Calu3 (cell line): Measurements from ENCODE around the gene NGFR. TPM values are rescaled to one million over a fixed set of nuclear protein-coding genes. Genes with fewer than 3 reads are reported as not detected.

Experiments used
- BruUV-seq: library from RNA; stranded (reverse); fragments of 400-500 nt; replicated peaks from 2 replicates; lab custom pipeline; 2021; lab: Mats Ljungman, UMichigan
- CTCF ChIA-PET: fragments of 300-600 bp; sonication (Branson Sonifier 250); formaldehyde crosslinking; loops from one replicate; lab custom pipeline; 2022; ENCODE audit warnings: antibody characterized with exemption; lab: Charles Lee
- DNase-seq: peaks from one replicate; pipeline ENCODE4 v3.0.0; 2022
- H3K27ac Mint-ChIP-seq: one replicate; pipeline ENCODE4 v1.8.0; 2022; ENCODE audit warnings: mixed read lengths; ENCODE audit not compliant: unreplicated experiment
- H3K27me3 Mint-ChIP-seq: one replicate; pipeline ENCODE4 v1.8.0; 2022; ENCODE audit warnings: mixed read lengths; ENCODE audit not compliant: unreplicated experiment
- H3K36me3 Mint-ChIP-seq: one replicate; pipeline ENCODE4 v1.8.0; 2022; ENCODE audit warnings: mild to moderate bottlenecking, moderate library complexity, mixed read lengths; ENCODE audit not compliant: insufficient read depth, unreplicated experiment
- H3K4me1 Mint-ChIP-seq: one replicate; pipeline ENCODE4 v1.8.0; 2022; ENCODE audit warnings: mild to moderate bottlenecking, low read depth, mixed read lengths; ENCODE audit not compliant: unreplicated experiment
- H3K4me3 Mint-ChIP-seq: one replicate; pipeline ENCODE4 v1.8.0; 2022; ENCODE audit warnings: mild to moderate bottlenecking, low read depth, moderate library complexity, mixed read lengths; ENCODE audit not compliant: unreplicated experiment
- H3K9me3 Mint-ChIP-seq: one replicate; pipeline ENCODE4 v1.8.0; 2022; ENCODE audit warnings: low read depth, mixed read lengths; ENCODE audit not compliant: unreplicated experiment
- intact Hi-C: fragments of 100-400 bp; cut with micrococcal nuclease; formaldehyde crosslinking; loops from one replicate; pipeline ENCODE4 v1.10.0; 2022; ENCODE audit not compliant: unreplicated experiment
- total RNA-seq: library from RNA; stranded (reverse); gene quantifications from 2 replicates; pipeline ENCODE4 v1.2.3, GENCODE V29; 2022
- TF ChIP-seq, protein P1 (sequence below): fragments of 200-600 bp; IDR thresholded peaks from one replicate; pipeline ENCODE4 v1.8.0; 2022; ENCODE audit warnings: antibody characterized with exemption; ENCODE audit not compliant: unreplicated experiment

The NGFR gene
- total RNA-seq, 1 experiment from 2014 or later: 0.66 TPM

DNA sequence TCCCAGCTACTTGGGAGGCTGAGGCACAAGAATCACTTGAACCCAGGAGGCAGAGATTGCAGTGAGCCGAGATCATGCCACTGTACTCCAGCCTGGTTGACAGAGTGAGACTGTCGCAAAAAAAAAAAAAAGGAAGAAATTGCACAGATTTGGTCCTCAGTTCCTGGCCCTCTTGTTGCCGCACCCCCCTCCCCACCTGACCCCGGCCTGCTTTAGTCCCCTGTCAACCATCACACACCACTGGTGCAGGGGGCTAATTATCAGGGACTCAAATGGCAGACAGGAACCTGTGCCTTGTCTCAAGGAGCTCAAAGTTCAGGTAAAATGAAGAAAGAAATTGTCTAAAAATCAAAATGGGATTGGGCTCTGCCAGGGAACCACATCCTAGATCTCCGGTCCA lies 28.1 kb downstream of the NGFR start:
- no peak for DNase-seq
- Mint-ChIP-seq H3K36me3 (no peaks in the 10 kb centered on the region), H3K27me3 (peaks cover 74% of the 10 kb centered on the region), H3K9me3 (no peaks in the 10 kb centered on the region), H3K27ac (no peak overlapping the region), H3K4me1 (no peaks in the 10 kb centered on the region), H3K4me3 (no peak overlapping the region)
- BruUV-seq: no TSS peak
- CTCF ChIA-PET: interaction anchor here (0.5 to 1.8 kb wide), 5 partner anchors 8 to 423 kb away, joined by 3 to 11 read pairs (median 3); no protein-coding TSS in a partner anchor
- intact Hi-C loops: no loop called here
- TF ChIP-seq, protein P1, sequence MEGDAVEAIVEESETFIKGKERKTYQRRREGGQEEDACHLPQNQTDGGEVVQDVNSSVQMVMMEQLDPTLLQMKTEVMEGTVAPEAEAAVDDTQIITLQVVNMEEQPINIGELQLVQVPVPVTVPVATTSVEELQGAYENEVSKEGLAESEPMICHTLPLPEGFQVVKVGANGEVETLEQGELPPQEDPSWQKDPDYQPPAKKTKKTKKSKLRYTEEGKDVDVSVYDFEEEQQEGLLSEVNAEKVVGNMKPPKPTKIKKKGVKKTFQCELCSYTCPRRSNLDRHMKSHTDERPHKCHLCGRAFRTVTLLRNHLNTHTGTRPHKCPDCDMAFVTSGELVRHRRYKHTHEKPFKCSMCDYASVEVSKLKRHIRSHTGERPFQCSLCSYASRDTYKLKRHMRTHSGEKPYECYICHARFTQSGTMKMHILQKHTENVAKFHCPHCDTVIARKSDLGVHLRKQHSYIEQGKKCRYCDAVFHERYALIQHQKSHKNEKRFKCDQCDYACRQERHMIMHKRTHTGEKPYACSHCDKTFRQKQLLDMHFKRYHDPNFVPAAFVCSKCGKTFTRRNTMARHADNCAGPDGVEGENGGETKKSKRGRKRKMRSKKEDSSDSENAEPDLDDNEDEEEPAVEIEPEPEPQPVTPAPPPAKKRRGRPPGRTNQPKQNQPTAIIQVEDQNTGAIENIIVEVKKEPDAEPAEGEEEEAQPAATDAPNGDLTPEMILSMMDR: no peak

DNA sequence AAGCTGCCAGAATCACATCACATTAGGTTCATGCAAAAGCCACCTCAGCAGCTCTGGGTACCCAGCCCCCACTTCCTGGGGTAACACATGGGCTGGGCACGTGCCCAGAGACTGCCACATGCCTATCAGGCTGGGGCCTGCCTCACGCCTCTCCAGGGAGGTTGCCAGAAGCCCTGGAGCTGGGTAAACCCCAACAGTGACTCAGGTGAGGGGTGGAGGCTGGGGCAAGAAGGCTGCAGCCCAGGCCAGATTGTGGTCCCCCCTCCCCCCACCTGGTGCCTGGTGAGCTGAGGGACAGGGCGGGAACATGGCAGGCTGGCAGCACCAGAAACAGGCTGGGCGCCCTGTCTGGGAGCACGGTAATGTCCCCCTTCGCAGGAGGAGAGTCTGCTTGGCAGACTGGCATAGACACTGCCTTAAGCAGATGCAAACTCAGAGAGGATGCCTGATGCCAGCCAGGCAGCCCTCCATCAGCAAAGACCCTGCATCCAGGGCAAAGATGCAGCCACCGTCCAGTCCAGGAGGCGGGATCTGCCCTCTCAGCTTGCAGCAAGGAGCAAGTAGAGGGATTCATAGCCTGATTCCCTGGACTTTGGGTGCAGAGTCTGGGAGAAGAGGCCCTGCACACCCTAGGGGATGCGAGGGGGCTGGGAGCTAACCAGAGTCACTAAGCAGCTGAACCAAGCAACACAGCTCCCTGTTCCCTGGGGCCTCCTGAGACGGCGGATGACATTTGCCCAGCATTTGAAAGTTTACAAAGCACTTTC lies 28.8 kb downstream of the NGFR start:
- intact Hi-C loops: no loop called here
- no peaks in the 10 kb centered on the region for H3K9me3 Mint-ChIP-seq
- BruUV-seq: no TSS peak
- H3K27me3 Mint-ChIP-seq: peaks cover 74% of the 10 kb centered on the region
- H3K36me3 Mint-ChIP-seq: no peaks in the 10 kb centered on the region
- H3K4me3 Mint-ChIP-seq: no peak overlapping the region
- TF ChIP-seq, protein P1: no peak
- H3K4me1 Mint-ChIP-seq: no peaks in the 10 kb centered on the region
- CTCF ChIA-PET: interaction anchor here (1.1 to 1.8 kb wide), 3 partner anchors 9 to 13 kb away, joined by 3 to 4 read pairs (median 3); no protein-coding TSS in a partner anchor
- no peak overlapping the region for H3K27ac Mint-ChIP-seq
- DNase-seq: peak; percentile 71

DNA sequence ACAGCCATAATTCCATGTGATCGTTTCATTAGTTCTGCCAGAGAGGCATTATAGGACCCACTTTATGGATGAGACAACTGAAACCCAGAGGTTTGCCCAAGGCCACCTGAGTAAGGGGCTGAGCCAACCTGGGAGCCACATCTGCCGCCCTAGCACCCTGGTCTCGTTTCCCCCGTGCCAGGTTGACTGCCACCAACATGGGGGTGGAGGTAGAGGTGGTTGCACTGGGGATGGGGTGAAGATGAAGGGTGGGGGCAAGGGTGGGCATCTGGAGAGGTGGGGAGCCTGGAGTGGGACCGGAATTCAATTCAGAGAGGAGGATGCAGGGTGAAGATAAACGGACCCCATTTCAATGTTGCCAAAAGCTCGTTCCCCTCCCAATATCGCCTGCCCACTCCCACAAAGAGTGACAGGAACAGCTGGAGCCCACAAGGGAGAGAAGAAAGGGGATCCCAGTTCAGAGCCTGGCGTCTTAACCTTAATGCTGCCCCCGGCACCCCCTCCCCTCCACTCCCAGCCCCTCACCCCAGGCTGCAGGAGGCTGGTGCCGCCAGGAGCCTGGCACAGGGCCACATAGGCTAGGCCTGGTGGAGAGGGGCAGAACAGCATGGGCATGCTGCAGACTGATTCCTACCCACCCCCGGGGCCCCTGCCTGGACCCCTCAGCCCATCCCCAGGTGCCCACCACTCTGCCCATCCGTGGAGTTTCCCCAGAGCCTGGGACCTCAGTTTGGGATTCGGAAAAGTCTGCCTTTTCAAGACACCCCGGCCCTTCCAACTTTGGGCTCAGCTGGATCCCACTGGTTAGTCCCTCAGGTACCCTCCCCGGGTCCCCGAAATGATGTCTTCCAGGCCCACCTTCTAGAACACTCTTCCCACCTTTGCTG lies 29.6 kb downstream of the NGFR start:
- Mint-ChIP-seq H3K27ac (no peak overlapping the region), H3K36me3 (no peaks in the 10 kb centered on the region), H3K4me3 (no peak overlapping the region), H3K4me1 (no peaks in the 10 kb centered on the region), H3K27me3 (peaks cover 74% of the 10 kb centered on the region), H3K9me3 (no peaks in the 10 kb centered on the region)
- intact Hi-C loops: no loop called here
- TF ChIP-seq, protein P1: no peak
- CTCF ChIA-PET: interaction anchor here (1.1 to 1.8 kb wide), 3 partner anchors 9 to 14 kb away, joined by 3 to 4 read pairs (median 3); no protein-coding TSS in a partner anchor
- no peak for DNase-seq
- BruUV-seq: no TSS peak

DNA sequence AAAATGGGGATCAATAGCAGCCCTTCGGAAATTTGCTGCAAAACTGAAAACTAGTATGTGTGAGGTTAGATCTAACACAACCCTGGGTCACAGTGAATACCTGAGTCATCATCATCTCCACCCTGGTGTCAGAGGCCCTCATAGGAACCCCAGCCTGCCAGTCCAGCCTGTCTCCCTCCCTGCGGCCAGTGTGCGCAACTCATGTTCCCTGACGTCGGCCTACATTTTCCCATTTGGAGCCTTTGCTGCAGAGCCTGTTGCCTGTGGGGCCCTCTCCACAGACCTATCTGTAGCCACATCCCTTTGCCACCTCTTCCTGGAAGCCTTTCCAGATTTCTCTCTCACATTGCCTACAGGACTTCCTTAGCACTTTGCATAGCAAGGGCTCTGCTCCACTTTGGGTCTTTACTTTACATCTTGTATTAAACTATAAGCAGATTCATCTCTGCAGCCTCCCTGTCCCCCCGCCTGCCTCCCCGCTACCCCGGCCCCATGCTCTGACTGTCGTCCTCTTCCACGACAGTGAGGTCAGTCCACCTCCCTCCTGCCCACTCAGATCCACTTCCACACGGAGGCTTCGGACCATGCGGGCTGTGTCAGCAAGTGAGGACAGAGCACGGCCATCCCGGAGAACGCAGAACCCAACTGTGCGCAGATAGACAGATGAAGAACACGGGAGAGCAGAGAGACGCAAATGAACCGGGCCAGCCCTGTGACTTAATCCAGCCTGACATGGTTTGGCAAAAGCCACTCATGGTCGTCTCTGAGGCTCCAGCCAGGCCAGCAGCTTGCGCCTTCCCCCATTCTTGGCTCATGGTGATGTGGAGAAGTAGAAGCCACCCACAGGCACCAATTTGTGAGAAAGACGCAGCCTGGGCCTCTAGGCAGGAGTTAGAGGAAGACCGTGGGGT lies 31.0 kb downstream of the NGFR start:
- TF ChIP-seq, protein P1: no peak
- Mint-ChIP-seq H3K27me3 (peaks cover 74% of the 10 kb centered on the region), H3K9me3 (no peaks in the 10 kb centered on the region), H3K27ac (no peak overlapping the region), H3K4me3 (no peak overlapping the region), H3K4me1 (no peaks in the 10 kb centered on the region), H3K36me3 (no peaks in the 10 kb centered on the region)
- BruUV-seq: no TSS peak
- intact Hi-C loops: no loop called here
- no peak for DNase-seq
- CTCF ChIA-PET: no interaction called here
